Mesendoderm (in vitro differentiated cells): ENCODE results near the gene MDFIC.

Experiments used
- DNase-seq: peaks from one replicate; pipeline ENCODE4 v3.0.0; 2013
- H2AK5ac ChIP-seq: 2 replicates; pipeline ENCODE4 v1.6.1; 2013; ENCODE audit warnings: low read length, inconsistent platforms
- H2BK120ac ChIP-seq: 2 replicates; pipeline ENCODE4 v1.6.1; 2013; ENCODE audit warnings: low read depth, mild to moderate bottlenecking, low read length, moderate library complexity, mixed read lengths
- H2BK15ac ChIP-seq: replicated peaks from 2 replicates; pipeline ENCODE4 v1.6.1; 2013; ENCODE audit warnings: low read depth, mild to moderate bottlenecking, moderate library complexity
- H2BK5ac ChIP-seq: 2 replicates; pipeline ENCODE4 v1.6.1; 2013; ENCODE audit warnings: low read length, inconsistent platforms
- H3K18ac ChIP-seq: 2 replicates; pipeline ENCODE4 v1.6.1; 2013; ENCODE audit warnings: mild to moderate bottlenecking, low read length, mixed read lengths
- H3K23ac ChIP-seq: one replicate; pipeline ENCODE4 v1.6.1; 2013; ENCODE audit warnings: low read length
- H3K27ac ChIP-seq: 2 replicates; pipeline ENCODE4 v1.5.1; 2013; ENCODE audit warnings: low read depth, mild to moderate bottlenecking, inconsistent platforms, low read length, moderate library complexity
- H3K27me3 ChIP-seq: 2 replicates; pipeline ENCODE4 v1.6.1; 2013; ENCODE audit warnings: low read length, control low read depth, mild to moderate bottlenecking, inconsistent platforms; ENCODE audit not compliant: insufficient read depth, poor library complexity
- H3K36me3 ChIP-seq: 2 replicates; pipeline ENCODE4 v1.6.1; 2013; ENCODE audit warnings: low read length, inconsistent platforms; ENCODE audit not compliant: control insufficient read depth, insufficient read depth
- H3K4ac ChIP-seq: one replicate; pipeline ENCODE4 v1.6.1; 2013; ENCODE audit warnings: low read depth, mild to moderate bottlenecking, low read length, moderate library complexity
- H3K4me1 ChIP-seq: 2 replicates; pipeline ENCODE4 v1.6.1; 2013; ENCODE audit warnings: low read depth, low read length, inconsistent platforms; ENCODE audit not compliant: control insufficient read depth
- H3K4me2 ChIP-seq: 2 replicates; pipeline ENCODE4 v1.6.1; 2013; ENCODE audit warnings: low read length
- H3K4me3 ChIP-seq: 2 replicates; pipeline ENCODE4 v1.5.1; 2013; ENCODE audit warnings: mild to moderate bottlenecking, low read length
- H3K56ac ChIP-seq: one replicate; pipeline ENCODE4 v1.6.1; 2013; ENCODE audit warnings: low read length
- H3K79me1 ChIP-seq: 2 replicates; pipeline ENCODE4 v1.6.1; 2013; ENCODE audit warnings: low read length, inconsistent platforms
- H3K79me2 ChIP-seq: 2 replicates; pipeline ENCODE4 v1.6.1; 2013; ENCODE audit warnings: mild to moderate bottlenecking, low read length; ENCODE audit not compliant: control insufficient read depth, insufficient read depth
- H3K9ac ChIP-seq: 2 replicates; pipeline ENCODE4 v1.6.1; 2013; ENCODE audit warnings: low read length, inconsistent platforms
- H4K5ac ChIP-seq: one replicate; pipeline ENCODE4 v1.6.1; 2013; ENCODE audit warnings: low read length
- H4K8ac ChIP-seq: one replicate; pipeline ENCODE4 v1.6.1; 2013; ENCODE audit warnings: low read depth, mild to moderate bottlenecking, control low read depth, low read length, moderate library complexity
- WGBS: extraction: QIAGEN DNeasy Blood & Tissue Kit; methylation state at CpG from one replicate; pipeline ENCODE4 v1.1.7; 2013; ENCODE audit warnings: low lambda C conversion rate, missing lambda C conversion rate; ENCODE audit not compliant: insufficient coverage; ENCODE audit errors: extremely low coverage; 5-methylcytosine and 5-hydroxymethylcytosine counted together

The MDFIC gene

DNA sequence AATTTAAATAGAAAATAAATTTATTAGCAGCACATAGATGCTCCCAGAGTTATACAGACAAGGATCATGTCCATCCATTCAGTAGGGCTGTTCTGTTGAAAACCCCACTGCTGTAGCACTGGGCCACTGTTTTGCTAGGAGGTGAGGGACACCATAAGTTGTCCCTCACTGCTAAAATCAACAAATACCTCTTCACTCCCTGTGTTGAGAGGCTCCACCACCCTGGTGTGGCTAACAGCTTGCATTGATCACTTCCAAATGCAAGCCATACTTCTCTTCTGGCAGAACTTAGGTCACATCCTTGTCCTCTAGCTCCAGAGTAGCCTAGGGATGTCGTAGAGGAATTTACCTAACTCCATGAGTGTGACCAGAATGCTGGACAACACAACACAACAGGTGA lies 55.4 kb downstream of the MDFIC start:
- no peaks in the 10 kb centered on the region for H3K36me3 ChIP-seq
- H3K4me2 ChIP-seq = no peak overlapping the region
- no peak overlapping the region for H3K4ac ChIP-seq
- no peak overlapping the region for H3K27ac ChIP-seq
- H3K56ac ChIP-seq = no peak overlapping the region
- no peak overlapping the region for H2BK120ac ChIP-seq
- no peak overlapping the region for H3K4me3 ChIP-seq
- H3K79me2 ChIP-seq = peaks cover 2% of the 10 kb centered on the region
- no peak overlapping the region for H3K9ac ChIP-seq
- H3K23ac ChIP-seq = no peak overlapping the region
- H3K79me1 ChIP-seq = no peaks in the 10 kb centered on the region
- WGBS = no CpG with 5 or more reads among the region's 1 CpG
- peak; percentile 78 for DNase-seq
- H4K5ac ChIP-seq = no peak overlapping the region
- H2BK15ac ChIP-seq = no peak overlapping the region
- H2AK5ac ChIP-seq = no peak overlapping the region
- no peak overlapping the region for H3K18ac ChIP-seq
- peaks cover 2% of the 10 kb centered on the region for H3K4me1 ChIP-seq
- H3K27me3 ChIP-seq = no peaks in the 10 kb centered on the region
- no peak overlapping the region for H4K8ac ChIP-seq
- H2BK5ac ChIP-seq = no peak overlapping the region

DNA sequence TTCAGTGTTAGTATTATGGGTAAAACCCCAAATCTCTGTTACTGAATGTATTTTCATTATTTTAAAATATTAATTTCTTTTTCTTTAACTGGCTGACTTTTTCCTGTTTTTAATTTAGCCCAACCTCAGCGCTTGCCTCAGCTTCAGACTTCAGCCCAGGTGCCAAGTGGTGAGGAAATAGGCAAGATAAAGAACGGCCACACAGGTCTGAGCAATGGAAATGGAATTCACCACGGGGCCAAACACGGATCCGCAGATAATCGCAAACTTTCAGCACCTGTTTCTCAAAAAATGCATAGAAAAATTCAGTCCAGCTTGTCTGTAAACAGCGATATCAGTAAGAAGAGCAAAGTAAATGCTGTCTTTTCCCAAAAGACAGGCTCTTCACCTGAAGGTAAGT lies 57.5 kb downstream of the MDFIC start:
- WGBS = no CpG with 5 or more reads among the region's 7 CpGs
- H3K56ac ChIP-seq = no peak overlapping the region
- peak; percentile 66 for DNase-seq

DNA sequence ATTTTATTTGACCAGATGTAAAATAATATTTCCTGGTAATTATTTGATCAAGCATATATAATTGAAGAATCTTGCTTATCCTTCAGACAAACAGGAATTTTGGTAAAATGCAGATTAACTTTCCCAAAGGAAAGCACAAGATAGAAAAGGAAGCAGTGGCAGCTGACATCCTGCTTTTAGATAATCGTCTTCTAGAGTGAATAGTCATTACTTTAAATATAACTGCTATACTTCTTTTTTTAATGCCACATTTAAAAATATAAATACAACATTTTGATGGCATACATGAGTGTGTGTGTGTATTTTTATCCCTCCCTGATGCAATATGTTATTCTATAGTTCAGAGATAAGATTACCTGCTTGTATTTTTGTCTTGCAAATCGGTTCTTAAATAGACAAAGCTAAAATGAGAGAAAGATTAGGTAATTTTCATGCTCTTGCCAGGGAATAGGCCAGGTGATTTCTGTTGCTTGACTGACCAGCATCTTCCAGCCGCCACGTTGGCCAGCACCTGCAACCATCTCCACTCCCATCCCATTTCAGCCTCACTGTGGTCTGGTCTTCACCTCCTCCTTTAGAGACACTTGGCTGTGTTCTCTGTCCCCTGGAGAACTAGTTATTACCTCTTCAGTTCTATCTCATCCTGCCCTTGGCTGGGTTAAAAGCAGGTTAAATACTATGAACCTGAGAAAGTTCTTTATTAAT lies 58.1 kb downstream of the MDFIC start:
- no peak overlapping the region for H3K18ac ChIP-seq
- no peak overlapping the region for H3K23ac ChIP-seq
- peak overlapping the region; percentile 79 for H3K4ac ChIP-seq
- no peak overlapping the region for H3K4me3 ChIP-seq
- H2BK5ac ChIP-seq = no peak overlapping the region
- no peak overlapping the region for H2BK15ac ChIP-seq
- H3K4me1 ChIP-seq = peaks cover 2% of the 10 kb centered on the region
- H3K27ac ChIP-seq = no peak overlapping the region
- no peak overlapping the region for H3K4me2 ChIP-seq
- H3K79me1 ChIP-seq = no peaks in the 10 kb centered on the region
- H4K8ac ChIP-seq = no peak overlapping the region
- H4K5ac ChIP-seq = no peak overlapping the region
- H2AK5ac ChIP-seq = no peak overlapping the region
- no peaks in the 10 kb centered on the region for H3K79me2 ChIP-seq
- H3K27me3 ChIP-seq = no peaks in the 10 kb centered on the region
- no CpG with 5 or more reads among the region's 4 CpGs for WGBS
- H3K36me3 ChIP-seq = no peaks in the 10 kb centered on the region
- H3K9ac ChIP-seq = no peak overlapping the region
- no peak overlapping the region for H2BK120ac ChIP-seq
- no peak overlapping the region for H3K56ac ChIP-seq
- DNase-seq = no peak

More for the DNA sequence above, 57.5 kb downstream of the MDFIC start:
- Histone ChIP-seq H3K4ac (no peak overlapping the region), H3K27ac (no peak overlapping the region), H3K4me2 (no peak overlapping the region), H2BK15ac (no peak overlapping the region), H3K23ac (no peak overlapping the region), H3K4me3 (no peak overlapping the region), H3K9ac (no peak overlapping the region), H4K8ac (no peak overlapping the region), H2BK5ac (no peak overlapping the region), H3K36me3 (no peaks in the 10 kb centered on the region), H3K79me1 (no peaks in the 10 kb centered on the region), H4K5ac (no peak overlapping the region), H3K4me1 (peaks cover 2% of the 10 kb centered on the region), H3K18ac (peak overlapping the region; percentile 39), H3K79me2 (no peaks in the 10 kb centered on the region), H2AK5ac (no peak overlapping the region), H2BK120ac (no peak overlapping the region), H3K27me3 (no peaks in the 10 kb centered on the region)

DNA sequence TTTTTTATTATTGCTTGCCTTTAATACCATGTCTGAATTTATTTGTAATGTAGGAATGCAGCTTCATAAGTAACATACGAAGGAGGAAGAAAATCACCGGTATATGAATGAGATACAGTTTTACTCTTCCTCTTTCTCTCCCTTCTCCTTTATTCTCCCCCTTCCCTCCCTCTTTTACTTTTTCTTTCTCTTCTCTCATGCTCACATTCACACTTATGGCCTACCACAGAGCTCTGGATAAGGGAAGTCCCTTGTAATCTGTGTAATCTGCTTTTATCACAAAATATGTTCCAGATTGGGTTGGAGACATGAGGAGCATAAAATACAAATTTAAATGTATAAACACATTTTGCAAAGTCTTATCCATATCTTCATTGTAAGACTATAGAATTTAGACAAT lies 59.4 kb downstream of the MDFIC start:
- no CpG with 5 or more reads among the region's 2 CpGs for WGBS
- no peaks in the 10 kb centered on the region for H3K36me3 ChIP-seq

DNA sequence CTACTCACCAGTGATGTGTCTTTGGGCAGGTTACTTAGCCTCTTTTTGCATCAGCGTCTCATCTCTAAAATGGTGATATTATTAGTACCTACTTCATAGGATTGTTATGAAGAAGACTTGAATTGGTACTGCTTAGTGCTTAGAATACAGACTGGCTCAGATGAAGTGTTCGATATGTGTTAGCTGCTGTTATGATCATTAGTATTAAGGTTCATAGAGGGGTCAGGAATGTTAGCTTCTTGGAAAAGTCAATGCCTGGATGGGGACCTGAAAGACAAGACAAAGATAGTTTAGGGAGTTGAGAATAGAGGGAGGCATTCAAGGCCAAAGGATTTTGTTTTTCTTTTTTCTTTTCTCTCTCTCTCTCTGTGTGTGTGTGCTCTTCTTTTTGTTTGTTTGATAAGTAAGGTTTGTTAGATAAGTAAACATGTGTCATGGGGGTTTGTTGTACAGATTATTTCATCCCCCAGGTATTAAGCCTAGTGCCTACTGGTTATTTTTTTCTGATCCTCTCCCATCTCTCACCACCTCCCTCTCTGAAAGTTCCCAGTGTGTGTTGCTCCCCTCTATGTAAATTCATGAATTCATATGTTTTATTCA lies 63.3 kb downstream of the MDFIC start:
- Histone ChIP-seq H3K56ac (no peak overlapping the region), H3K4me3 (no peak overlapping the region), H4K8ac (no peak overlapping the region), H2BK120ac (no peak overlapping the region), H3K4ac (no peak overlapping the region), H3K79me2 (no peaks in the 10 kb centered on the region), H3K79me1 (no peaks in the 10 kb centered on the region), H3K4me1 (peaks cover 8% of the 10 kb centered on the region), H3K23ac (no peak overlapping the region), H2BK15ac (no peak overlapping the region), H3K9ac (no peak overlapping the region), H3K4me2 (no peak overlapping the region), H3K27ac (no peak overlapping the region), H4K5ac (no peak overlapping the region), H2AK5ac (no peak overlapping the region), H3K36me3 (no peaks in the 10 kb centered on the region), H2BK5ac (no peak overlapping the region), H3K18ac (no peak overlapping the region), H3K27me3 (no peaks in the 10 kb centered on the region)
- no peak for DNase-seq
- WGBS = no CpG with 5 or more reads among the region's 2 CpGs

More for the DNA sequence above, 59.4 kb downstream of the MDFIC start:
- Histone ChIP-seq H3K56ac (no peak overlapping the region), H2BK15ac (no peak overlapping the region), H3K79me2 (no peaks in the 10 kb centered on the region), H3K4me3 (no peak overlapping the region), H3K27me3 (no peaks in the 10 kb centered on the region), H2AK5ac (no peak overlapping the region), H3K9ac (no peak overlapping the region), H3K27ac (no peak overlapping the region), H3K4ac (no peak overlapping the region), H3K4me1 (peaks cover 3% of the 10 kb centered on the region), H2BK5ac (no peak overlapping the region), H2BK120ac (no peak overlapping the region), H3K23ac (no peak overlapping the region), H4K8ac (no peak overlapping the region), H3K18ac (no peak overlapping the region), H4K5ac (no peak overlapping the region), H3K4me2 (no peak overlapping the region), H3K79me1 (no peaks in the 10 kb centered on the region)
- DNase-seq = peak; percentile 16
